Ovary (tissue), 9 donors: ENCODE measurements around the gene SULT2B1. TPM values are rescaled to one million over a fixed set of nuclear protein-coding genes. Genes with fewer than 3 reads are reported as not detected.

Experiments used
- DNase-seq, 5 donors: peaks; one replicate each; pipeline ENCODE4 v3.0.0-alpha.2; 2019 to 2020
- H3K27ac ChIP-seq, 2 donors: fragments of 200-600 bp; one replicate each; pipeline versions ENCODE4 v1.5.1 to v1.8.0; 2019 to 2022
- H3K27me3 ChIP-seq: fragments of 200-600 bp; one replicate; pipeline ENCODE4 v1.8.0; 2022
- H3K36me3 ChIP-seq: fragments of 200-600 bp; sonication (generic); one replicate; pipeline ENCODE4 v1.5.1; 2019
- H3K4me1 ChIP-seq: one replicate; pipeline ENCODE4 v1.8.1; 2013; ENCODE audit warnings: mild to moderate bottlenecking, moderate library complexity; ENCODE audit not compliant: insufficient read depth
- H3K4me3 ChIP-seq: fragments of 200-600 bp; sonication (generic); one replicate; pipeline ENCODE4 v1.5.1; 2017
- H3K9me3 ChIP-seq, 2 donors: fragments of 200-600 bp in 1 of 2; sonication (generic) in 1 of 2; one replicate each; pipeline versions ENCODE4 v1.5.1 to v1.8.1; 2013 to 2019; ENCODE audit warnings: mild to moderate bottlenecking in 1 of 2, moderate library complexity in 1 of 2
- EP300 ChIP-seq: sonication (generic); formaldehyde crosslinking; IDR thresholded peaks from one replicate; pipeline ENCODE4 v1.6.1; 2017; ENCODE audit warnings: antibody characterized with exemption
- POLR2A ChIP-seq: fragments of 450-650 bp; IDR thresholded peaks from one replicate; pipeline ENCODE4 v1.6.1; 2017; ENCODE audit warnings: antibody characterized with exemption, mild to moderate bottlenecking, moderate library complexity
- WGBS, 3 donors: extraction: QIAGEN DNeasy Blood & Tissue Kit in 1 of 3; methylation state at CpG; one replicate each; pipeline versions ENCODE4 v1.1.5 to v1.1.7; 2013 to 2017; 5-methylcytosine and 5-hydroxymethylcytosine counted together
- intact Hi-C, 4 donors: fragments of 100-400 bp; cut with DNase I; formaldehyde crosslinking; loops; one replicate each; pipeline versions ENCODE4 v1.11.0 to v1.15.1; 2022 to 2023
- polyA plus RNA-seq, 2 donors: library from polyadenylated mRNA; stranded (reverse); fragments of 200-250 nt in 1 of 2; fragments of 350-450 nt in 1 of 2; fragmentation: Illumina TruSeq in 1 of 2; extraction: RNeasy Lipid Tissue Mini Kit (QIAGEN cat#74804) in 1 of 2; gene quantifications; one replicate each; pipeline ENCODE4 v1.2.3, GENCODE V29; 2013 to 2014
- total RNA-seq, 7 donors: library from RNA; depleted of rRNA in 2 of 7; stranded (reverse); fragments of >200 nt in 2 of 7; fragmentation: NEBNext Ultra II Directional in 3 of 7; extraction: Animal tissue kit (Norgen Biotek cat#: 25700) in 3 of 7; gene quantifications; one replicate each; pipeline versions ENCODE4 v1.1.0 to v1.2.4, GENCODE V29; 2016 to 2023
- TF ChIP-seq, protein P1 (sequence below), 3 donors: fragments of 450-650 bp in 2 of 3; fragments of 200-600 bp in 1 of 3; IDR thresholded peaks; one replicate each; pipeline versions ENCODE4 v1.5.1 to v1.8.0; 2016 to 2022; ENCODE audit warnings: antibody characterized with exemption in 3 of 3, mild to moderate bottlenecking in 1 of 3
- donor health status: DM: no; HTN: no; CAD: no; lungs with moderate emphysema.
- donor health status: DM: no; HTN: no; CAD: no.
- donor health status: Bipolar disorder and iron deficiency.
- donor health status: DM: yes; HTN: yes; CAD: no.
- donor health status: DM: no; HTN: no; CAD: no.
- donor health status: DM: yes; HTN: yes; CAD: no.

The SULT2B1 gene
- total and polyA plus RNA-seq, 9 donors, result 0.10 to 0.20 TPM; not detected in 7

DNA sequence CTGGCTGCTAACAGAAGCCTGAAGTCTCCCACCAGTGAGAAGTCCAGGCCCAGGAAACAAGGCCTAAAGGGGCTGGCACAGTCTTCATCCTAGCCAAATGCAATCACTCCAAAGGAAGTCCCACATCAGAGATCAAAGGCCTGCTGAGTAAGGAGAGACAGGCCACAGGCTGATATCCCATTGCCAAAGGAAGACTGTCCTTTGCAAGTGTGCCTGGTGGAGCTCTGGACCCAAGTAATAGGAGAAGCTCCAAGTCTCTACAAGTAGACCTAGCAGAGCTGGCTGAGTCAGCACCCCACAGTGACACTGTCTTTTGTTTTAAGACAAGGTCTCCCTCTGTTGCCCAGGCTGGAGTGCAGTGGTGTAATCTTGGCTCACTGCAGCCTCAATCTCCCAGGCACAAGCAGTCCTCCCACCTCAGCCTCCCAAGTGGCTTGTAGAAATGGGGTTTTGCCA is 80.7 kb downstream of the SULT2B1 start:
- H3K36me3 ChIP-seq, result no peaks in the 10 kb centered on the region
- peak overlapping the region; percentile 65 to 80 for H3K27ac ChIP-seq
- peaks cover 20% of the 10 kb centered on the region for H3K4me1 ChIP-seq
- peak in 1 of 5 donors; percentile 20 for DNase-seq
- TF ChIP-seq, protein P1, sequence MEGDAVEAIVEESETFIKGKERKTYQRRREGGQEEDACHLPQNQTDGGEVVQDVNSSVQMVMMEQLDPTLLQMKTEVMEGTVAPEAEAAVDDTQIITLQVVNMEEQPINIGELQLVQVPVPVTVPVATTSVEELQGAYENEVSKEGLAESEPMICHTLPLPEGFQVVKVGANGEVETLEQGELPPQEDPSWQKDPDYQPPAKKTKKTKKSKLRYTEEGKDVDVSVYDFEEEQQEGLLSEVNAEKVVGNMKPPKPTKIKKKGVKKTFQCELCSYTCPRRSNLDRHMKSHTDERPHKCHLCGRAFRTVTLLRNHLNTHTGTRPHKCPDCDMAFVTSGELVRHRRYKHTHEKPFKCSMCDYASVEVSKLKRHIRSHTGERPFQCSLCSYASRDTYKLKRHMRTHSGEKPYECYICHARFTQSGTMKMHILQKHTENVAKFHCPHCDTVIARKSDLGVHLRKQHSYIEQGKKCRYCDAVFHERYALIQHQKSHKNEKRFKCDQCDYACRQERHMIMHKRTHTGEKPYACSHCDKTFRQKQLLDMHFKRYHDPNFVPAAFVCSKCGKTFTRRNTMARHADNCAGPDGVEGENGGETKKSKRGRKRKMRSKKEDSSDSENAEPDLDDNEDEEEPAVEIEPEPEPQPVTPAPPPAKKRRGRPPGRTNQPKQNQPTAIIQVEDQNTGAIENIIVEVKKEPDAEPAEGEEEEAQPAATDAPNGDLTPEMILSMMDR (IDR thresholded peaks at IDR 0.05), result no peak
- no peak for TF ChIP-seq EP300
- no peak for TF ChIP-seq POLR2A
- no peak overlapping the region for H3K4me3 ChIP-seq
- no peaks in the 10 kb centered on the region for H3K9me3 ChIP-seq
- H3K27me3 ChIP-seq, result no peaks in the 10 kb centered on the region
- intact Hi-C loops, result no loop called here

DNA sequence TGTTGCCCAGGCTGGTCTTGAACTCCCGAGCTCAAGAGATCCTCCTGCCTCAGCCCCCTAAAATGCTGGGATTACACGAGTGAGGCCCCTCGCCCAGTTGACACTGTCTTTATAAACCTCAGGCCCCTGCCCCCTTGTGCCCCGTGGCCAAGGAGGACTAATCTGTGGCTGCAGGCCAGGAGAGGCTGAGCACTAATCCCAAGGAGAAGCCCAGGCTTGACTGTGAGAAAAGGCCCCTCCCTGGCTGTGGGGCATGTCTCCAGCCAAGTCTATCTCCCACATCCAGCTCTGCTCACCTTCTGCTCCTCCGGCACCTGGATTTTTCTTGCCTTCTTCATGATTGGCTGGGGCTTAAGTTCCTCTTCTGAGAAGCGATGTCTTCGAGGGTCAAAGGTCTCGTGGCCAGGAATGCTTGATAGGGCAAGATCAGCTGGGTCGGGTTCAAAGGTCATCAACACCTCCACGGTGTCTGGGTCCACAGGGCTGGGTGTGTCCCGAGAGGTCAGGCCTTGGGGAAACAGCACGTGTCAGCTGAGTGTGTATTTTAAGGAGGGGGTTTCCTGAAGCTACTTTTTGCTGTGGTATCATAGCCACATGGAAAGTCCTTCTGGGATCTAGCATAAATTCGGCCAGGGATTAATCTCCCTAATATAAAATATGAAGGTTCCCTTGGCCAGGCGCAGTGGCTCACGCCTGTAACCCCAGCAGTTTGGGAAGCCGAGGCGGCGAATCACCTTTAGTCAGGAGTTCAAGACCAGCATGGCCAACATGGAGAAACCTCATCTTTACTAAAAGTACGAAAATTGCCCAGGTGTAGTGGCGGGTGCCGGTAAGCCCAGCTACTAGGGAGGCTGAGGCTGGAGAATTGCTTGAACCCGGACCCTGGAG is 81.4 kb downstream of the SULT2B1 start:
- DNase-seq, result peak in 2 of 5 donors; percentile 67 to 68
- no peak for TF ChIP-seq POLR2A
- H3K4me3 ChIP-seq, result no peak overlapping the region
- H3K36me3 ChIP-seq, result no peaks in the 10 kb centered on the region
- WGBS, 3 donors, result 45 to 59% (median 50%) methylated on average over 22 of the region's 22 CpGs
- peak overlapping the region; percentile 65 to 80 for H3K27ac ChIP-seq
- peaks cover 21% of the 10 kb centered on the region for H3K4me1 ChIP-seq
- H3K9me3 ChIP-seq, result no peaks in the 10 kb centered on the region
- H3K27me3 ChIP-seq, result no peaks in the 10 kb centered on the region
- intact Hi-C loops, result no loop called here

GRCh38 chr19:48634036-48634342 is 82.0 kb downstream of the SULT2B1 start:
- Histone ChIP-seq H3K9me3 (no peaks in the 10 kb centered on the region), H3K36me3 (no peaks in the 10 kb centered on the region), H3K27ac (peak overlapping the region; percentile 65 to 80), H3K27me3 (no peaks in the 10 kb centered on the region), H3K4me3 (peak overlapping the region; percentile 26), H3K4me1 (peaks cover 25% of the 10 kb centered on the region)
- DNase-seq, result no peak
- intact Hi-C loops, result no loop called here
- TF ChIP-seq, protein P1 (IDR thresholded peaks at IDR 0.05), result no peak
- no peak for TF ChIP-seq EP300
- no peak for TF ChIP-seq POLR2A
- WGBS, 3 donors, result 13 to 21% (median 19%) methylated on average over 7 of the region's 7 CpGs

GRCh38 chr19:48634424-48635262 is 82.7 kb downstream of the SULT2B1 start:
- Histone ChIP-seq H3K9me3 (no peaks in the 10 kb centered on the region), H3K27me3 (no peaks in the 10 kb centered on the region), H3K27ac (peak overlapping the region; percentile 89 to 93), H3K4me1 (peaks cover 22% of the 10 kb centered on the region), H3K36me3 (no peaks in the 10 kb centered on the region), H3K4me3 (peak overlapping the region; percentile 38)
- peak; percentile 98 to 99 (median 98) for DNase-seq
- WGBS, 3 donors, result 3 to 8% (median 5%) methylated on average over 22 to 37 of the region's 37 CpGs
- TF ChIP-seq, protein P1 (IDR thresholded peaks at IDR 0.05), result no peak
- TF ChIP-seq POLR2A, result peak; percentile 77
- peak; percentile 27 for TF ChIP-seq EP300
- intact Hi-C loops, result no loop called here
